HG02571 (cell line): ENCODE measurements around the gene SZT2.

ENCODE experiments used
- ATAC-seq: cut with Tn5 transposase; IDR thresholded peaks from one replicate; pipeline ENCODE4 v1.9.1; 2021; ENCODE audit warnings: mild to moderate bottlenecking, moderate library complexity; ENCODE audit not compliant: unreplicated experiment

SZT2 gene

DNA sequence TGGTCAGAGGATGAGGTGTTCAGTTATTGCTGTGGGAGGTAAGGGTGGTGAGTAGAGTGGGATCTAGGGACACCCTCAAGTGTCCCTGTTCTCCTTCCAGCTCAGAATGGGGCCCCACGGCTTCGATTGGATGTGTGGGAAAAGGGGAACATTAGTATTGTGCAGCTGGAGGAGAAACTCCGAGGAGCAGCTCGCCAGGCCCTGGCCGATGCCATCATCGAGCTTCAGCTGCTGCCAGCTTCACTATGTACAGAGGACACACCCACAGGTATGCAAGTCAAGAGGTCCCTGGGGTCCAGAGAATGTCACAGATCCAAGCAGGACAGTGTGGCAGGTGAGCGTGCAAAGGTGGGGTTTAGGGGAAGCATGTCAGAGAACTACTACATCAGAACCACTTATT is 50.1 kb downstream of the SZT2 start:
- ATAC-seq = no peak

GRCh38 chr1:43440358-43440757 is 50.7 kb downstream of the SZT2 start:
- no peak for ATAC-seq

- no peak for ATAC-seq
These were observed 51.6 kb downstream of the SZT2 start for GRCh38 chr1:43441166-43441893.

DNA sequence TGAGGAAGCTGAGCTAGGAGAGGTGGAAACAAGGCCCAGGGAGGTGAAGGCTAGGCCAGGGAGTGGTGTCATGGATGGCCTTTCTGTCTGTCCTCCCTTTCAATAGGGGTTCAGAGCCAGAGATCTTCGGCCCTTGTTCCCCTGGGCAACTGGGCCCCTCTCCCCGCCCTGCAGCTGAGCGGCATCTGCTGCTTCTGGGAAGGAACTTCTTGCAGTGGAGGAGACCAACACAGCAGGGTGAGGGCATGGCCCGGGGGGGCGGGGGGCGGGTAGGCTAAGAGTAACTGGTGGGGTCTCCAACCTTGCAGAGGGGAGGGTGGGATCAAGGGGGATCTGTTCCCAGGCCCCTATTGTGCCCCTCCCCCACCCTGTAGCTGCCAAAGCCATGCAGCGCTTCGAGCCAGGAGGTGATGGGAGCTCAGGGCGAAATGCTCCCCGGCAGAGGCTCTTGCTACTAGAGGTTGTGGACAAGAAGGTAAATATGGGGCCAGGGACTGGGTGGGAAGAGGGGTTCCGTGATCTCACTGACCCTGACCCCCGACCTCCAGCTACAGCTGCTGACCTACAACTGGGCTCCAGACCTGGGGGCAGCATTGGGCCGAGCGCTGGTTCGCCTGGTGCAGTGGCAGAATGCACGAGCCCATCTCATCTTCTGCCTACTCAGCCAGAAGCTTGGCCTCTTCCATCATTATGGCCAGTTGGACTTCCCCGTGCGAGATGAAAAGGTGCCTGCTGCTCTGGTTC is 52.4 kb downstream of the SZT2 start:
- no peak for ATAC-seq

- ATAC-seq = no peak
These were observed 53.1 kb downstream of the SZT2 start for GRCh38 chr1:43442756-43443155.

GRCh38 chr1:43443197-43443946 is 53.7 kb downstream of the SZT2 start:
- ATAC-seq = no peak

DNA sequence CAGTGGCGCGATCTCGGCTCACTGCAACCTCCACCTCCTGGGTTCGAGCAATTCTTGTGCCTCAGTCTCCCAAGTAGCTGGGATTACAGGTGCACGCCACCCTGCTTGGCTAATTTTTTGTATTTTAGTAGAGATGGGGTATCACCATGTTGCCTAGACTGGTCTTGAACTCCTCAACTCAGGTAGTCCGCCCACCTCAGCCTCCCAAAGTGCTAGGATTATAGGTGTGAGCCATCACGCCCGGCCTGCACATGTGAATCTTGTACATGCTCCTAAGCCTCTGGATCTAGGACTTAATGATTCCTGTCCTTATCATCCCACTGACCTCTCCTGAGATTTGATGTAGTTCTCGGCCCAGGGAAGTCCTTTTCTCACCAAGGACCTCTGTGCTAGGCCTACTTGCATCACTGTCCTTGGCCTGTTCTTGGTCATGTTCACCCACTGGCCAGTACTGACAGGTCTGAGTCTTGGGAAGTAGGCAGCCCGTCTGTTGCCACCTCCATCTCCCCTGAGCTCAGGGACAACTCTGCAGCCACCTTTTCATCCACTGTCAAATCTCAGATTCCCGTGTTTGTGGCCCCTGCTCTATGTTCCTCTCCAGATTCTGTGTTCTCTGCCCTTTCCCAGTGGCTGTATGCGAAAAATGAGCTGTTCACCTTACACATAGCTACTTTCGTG is 54.6 kb downstream of the SZT2 start:
- ATAC-seq = no peak

- ATAC-seq = no peak
These were observed 55.1 kb downstream of the SZT2 start for GRCh38 chr1:43444836-43445235.

GRCh38 chr1:43445606-43446387 is 56.1 kb downstream of the SZT2 start:
- ATAC-seq = no peak

DNA sequence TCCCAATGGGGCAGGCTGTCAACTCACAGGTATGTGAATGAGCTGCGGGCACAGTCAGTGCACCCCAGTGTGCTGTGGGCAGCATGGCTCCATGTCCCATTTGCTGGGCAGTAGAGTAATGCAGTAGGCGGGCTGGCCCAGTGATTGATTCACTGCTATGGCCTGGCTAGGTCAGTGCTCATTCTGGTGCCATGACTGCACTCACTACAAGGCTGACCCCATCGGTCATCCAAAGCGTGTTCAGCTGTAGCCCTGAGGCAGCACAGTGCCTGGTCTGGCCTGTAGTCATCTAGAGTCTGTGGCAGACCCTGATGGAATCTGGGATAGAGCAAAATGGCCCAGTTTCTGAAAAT is 56.7 kb downstream of the SZT2 start:
- ATAC-seq = no peak

- no peak for ATAC-seq
These were observed 57.5 kb downstream of the SZT2 start for GRCh38 chr1:43446881-43447835.

GRCh38 chr1:43447891-43448708 is 58.4 kb downstream of the SZT2 start:
- ATAC-seq = no peak

DNA sequence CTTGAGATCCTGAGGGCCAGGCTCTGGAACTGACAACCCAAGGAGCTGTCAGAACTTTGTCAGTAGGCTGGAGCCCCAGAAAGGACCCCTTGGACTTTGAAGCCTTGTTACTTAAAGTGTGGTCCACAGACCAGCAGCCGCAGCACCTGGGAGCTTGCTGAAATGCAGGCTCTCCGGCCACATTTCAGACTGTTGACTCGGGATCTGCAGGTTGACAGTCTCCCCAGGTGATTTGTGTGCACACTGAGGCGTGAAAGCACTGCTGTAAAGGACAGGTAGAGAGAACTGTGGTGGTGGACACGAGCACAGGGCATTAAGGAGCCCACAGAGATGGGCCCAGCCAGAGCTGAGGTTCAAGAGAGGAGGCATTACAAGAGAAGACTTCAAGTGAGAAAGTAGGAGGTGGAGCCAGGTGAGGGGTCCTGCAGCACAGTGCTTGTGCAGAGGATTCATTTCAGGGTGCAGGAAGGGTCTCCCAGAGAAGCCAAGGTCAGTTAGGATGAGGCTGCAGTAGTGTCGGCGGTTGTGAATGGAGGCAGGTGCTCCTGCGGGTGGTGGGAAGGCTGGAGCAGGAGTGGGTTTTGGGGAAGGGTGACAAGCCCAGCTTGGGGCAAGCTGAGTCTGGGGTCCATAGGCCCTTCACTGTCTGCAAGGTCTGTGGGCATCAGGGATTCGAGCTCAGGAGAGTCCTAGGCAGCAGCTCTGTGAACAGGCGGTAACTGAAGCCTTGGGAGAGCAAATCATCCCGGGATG is 59.4 kb downstream of the SZT2 start:
- ATAC-seq = no peak

GRCh38 chr1:43449708-43450069 is 60.0 kb downstream of the SZT2 start:
- ATAC-seq = no peak

DNA sequence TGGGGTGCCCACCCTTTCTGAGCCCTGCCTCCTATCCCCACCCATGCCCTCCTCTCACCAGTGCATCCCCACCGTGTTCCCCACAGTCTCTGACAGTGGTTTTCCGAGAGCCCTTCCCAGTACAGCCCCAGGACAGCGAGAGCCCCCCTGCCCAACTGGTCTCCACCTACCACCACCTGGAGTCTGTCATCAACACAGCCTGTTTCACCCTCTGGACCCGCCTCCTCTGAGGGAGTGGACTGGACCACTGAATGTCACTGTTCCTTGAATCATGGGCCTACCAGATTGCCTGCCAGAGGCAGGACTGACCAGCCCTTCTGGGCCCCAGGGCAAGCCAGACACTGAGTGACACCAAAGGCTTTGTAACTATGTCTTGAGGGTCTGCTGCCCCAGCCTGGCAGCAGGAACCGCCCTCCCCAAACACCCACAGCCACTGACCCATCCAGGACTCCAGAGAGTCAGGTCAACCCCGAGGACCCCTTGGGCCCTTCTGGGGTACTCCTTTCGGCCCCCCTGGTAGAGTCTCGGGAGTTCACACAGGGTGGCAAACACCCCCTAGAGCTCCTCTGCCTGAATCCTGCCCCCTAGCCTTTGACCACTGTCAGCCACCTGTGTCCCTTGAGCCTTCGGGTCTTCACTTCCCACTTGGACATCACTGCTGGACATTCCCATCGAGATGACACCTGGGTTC is 60.7 kb downstream of the SZT2 start:
- no peak for ATAC-seq

- no peak for ATAC-seq
These were observed 61.5 kb downstream of the SZT2 start for GRCh38 chr1:43451157-43451591.
